GM21381 (cell line): ENCODE measurements around the gene MBP.

ENCODE experiments used
- ATAC-seq: cut with Tn5 transposase; IDR thresholded peaks from one replicate; pipeline ENCODE4 v1.9.1; 2021; ENCODE audit warnings: mild to moderate bottlenecking, moderate library complexity; ENCODE audit not compliant: unreplicated experiment

The MBP gene

GRCh38 chr18:77053616-77054287 lies 78.8 kb downstream of the MBP start:
- ATAC-seq = no peak

GRCh38 chr18:77052983-77053309 lies 79.6 kb downstream of the MBP start:
- ATAC-seq = no peak

- no peak for ATAC-seq
These were observed 80.1 kb downstream of the MBP start for GRCh38 chr18:77052297-77052982.

GRCh38 chr18:77051581-77052296 lies 80.8 kb downstream of the MBP start:
- no peak for ATAC-seq

- ATAC-seq = no peak
These were observed 82.6 kb downstream of the MBP start for GRCh38 chr18:77049938-77050337.

- no peak for ATAC-seq
These were observed 84.7 kb downstream of the MBP start for GRCh38 chr18:77047803-77048419.

GRCh38 chr18:77046994-77047393 lies 85.6 kb downstream of the MBP start:
- ATAC-seq = no peak

GRCh38 chr18:77046409-77046808 lies 86.2 kb downstream of the MBP start:
- no peak for ATAC-seq

GRCh38 chr18:77045677-77046076 lies 86.9 kb downstream of the MBP start:
- ATAC-seq = no peak

- no peak for ATAC-seq
These were observed 87.5 kb downstream of the MBP start for GRCh38 chr18:77044866-77045664.

GRCh38 chr18:77043541-77044280 lies 88.9 kb downstream of the MBP start:
- ATAC-seq = no peak

- no peak for ATAC-seq
These were observed 90.0 kb downstream of the MBP start for GRCh38 chr18:77042583-77042982.

- no peak for ATAC-seq
These were observed 93.1 kb downstream of the MBP start for GRCh38 chr18:77039196-77040130.

- no peak for ATAC-seq
These were observed 94.3 kb downstream of the MBP start for GRCh38 chr18:77038182-77038858.

- ATAC-seq = no peak
These were observed 95.0 kb downstream of the MBP start for GRCh38 chr18:77037567-77037966.

GRCh38 chr18:77035380-77036187 lies 97.0 kb downstream of the MBP start:
- ATAC-seq = no peak

- ATAC-seq = no peak
These were observed 99.0 kb downstream of the MBP start for GRCh38 chr18:77033575-77033974.
